ENCODE results near the gene E4F1. TPM values are rescaled to one million over a fixed set of nuclear protein-coding genes. Genes with fewer than 3 reads are reported as not detected.

E4F1 gene
- 10 to 100 TPM; 15.5 to 19.3 TPM for total RNA-seq
- long read RNA-seq, donor 1, partial matches to known transcripts: 3 of 11 reads
- long read RNA-seq, donor 1, other reads (novel, unspliced or antisense): 4 of 11 reads
- long read RNA-seq, donor 2, transcript E4F1-201 (14 exons, 2,573 nt): major isoform, 61 of 127 reads
- long read RNA-seq, donor 2, partial matches to known transcripts: 23 of 127 reads
- long read RNA-seq, donor 2, other reads (novel, unspliced or antisense): 42 of 127 reads

GRCh38 chr16:2223221-2223941, at the start of gene E4F1:
Gene E4F1 (plus strand): TSS chr16:2223591. CDS start chr16:2223614, 23 bp downstream.
- intact Hi-C loops (cut with DNase I): loop anchor here in 1 of 2 donors (10.0 kb wide), 1 partner anchor 51 kb away; no protein-coding TSS in a partner anchor
- peak; percentile 100 for DNase-seq (ENCODE audit: low spot score)

DNA sequence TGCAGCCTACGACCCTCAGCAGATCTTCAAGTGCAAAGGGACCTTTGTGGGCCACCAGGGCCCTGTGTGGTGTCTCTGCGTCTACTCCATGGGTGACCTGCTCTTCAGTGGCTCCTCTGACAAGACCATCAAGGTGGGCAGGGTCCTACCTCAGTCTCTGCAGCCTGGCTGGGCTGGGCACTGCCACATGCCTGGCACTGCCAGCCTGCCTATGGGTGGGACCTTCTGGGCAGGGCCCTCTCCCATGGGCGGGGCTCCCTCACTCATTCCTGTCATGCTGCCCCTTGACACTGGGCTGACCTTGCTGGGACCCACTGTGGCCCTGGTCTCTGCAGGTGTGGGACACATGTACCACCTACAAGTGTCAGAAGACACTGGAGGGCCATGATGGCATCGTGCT, 49.5 kb upstream of the E4F1 start:
- intact Hi-C loops (cut with DNase I): no loop called here
- DNase-seq (ENCODE audit: low spot score): no peak

DNA sequence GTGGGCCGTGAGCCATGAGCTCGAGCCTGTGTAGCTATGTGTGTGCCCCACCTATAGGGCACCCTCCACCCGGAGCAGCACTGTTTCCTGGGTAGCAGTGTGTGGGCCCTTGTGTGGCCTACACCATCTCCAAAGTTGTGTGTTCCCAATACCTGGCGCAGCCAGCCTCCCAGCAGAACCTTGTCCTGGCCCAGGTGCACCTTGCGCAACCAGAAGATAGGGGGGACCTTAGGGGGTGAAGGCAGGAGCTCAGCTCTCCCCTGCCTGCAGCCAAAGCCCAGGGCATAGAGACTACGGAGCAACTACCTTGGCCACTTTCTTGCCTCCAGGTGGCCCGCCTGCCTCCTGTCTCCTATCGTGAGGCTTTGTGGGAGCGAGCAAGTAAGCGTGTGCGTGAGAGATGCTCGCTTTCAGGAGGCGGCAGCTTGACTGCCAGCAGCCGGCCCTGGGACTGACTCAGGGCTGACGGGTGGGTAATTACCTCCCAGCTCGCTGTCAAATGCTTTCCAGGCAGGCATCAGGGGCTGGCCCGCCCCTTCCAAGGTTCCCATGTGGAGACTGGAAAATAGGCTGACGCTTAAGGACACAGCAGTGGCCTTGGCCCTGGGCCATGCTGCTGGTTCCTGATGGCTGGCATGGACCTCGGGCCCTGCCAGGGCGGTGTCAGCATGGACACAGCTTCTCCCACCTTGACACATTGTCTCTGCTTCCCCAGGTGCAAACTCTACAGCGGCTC, 48.8 kb upstream of the E4F1 start:
- intact Hi-C loops (cut with DNase I): no loop called here
- DNase-seq (ENCODE audit: low spot score): no peak

- no peak for DNase-seq (ENCODE audit: low spot score)
- intact Hi-C loops (cut with DNase I): no loop called here
These were observed 47.9 kb upstream of the E4F1 start for GRCh38 chr16:2175454-2175853.

DNA sequence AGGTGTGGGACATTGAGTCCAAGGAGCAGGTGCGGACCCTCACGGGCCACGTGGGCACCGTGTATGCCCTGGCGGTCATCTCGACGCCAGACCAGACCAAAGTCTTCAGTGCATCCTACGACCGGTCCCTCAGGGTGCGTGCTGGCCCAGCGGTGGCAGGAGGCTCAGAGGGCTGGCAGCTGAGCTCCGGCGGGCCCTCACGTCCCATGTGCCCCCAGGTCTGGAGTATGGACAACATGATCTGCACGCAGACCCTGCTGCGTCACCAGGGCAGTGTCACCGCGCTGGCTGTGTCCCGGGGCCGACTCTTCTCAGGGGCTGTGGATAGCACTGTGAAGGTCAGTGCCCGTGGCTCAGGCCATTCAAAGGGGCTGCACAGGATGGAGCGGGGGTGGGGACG, 47.3 kb upstream of the E4F1 start:
- DNase-seq (ENCODE audit: low spot score): no peak
- intact Hi-C loops (cut with DNase I): no loop called here

GRCh38 chr16:2177101-2177500, 46.3 kb upstream of the E4F1 start:
- no peak for DNase-seq (ENCODE audit: low spot score)
- intact Hi-C loops (cut with DNase I): no loop called here

DNA sequence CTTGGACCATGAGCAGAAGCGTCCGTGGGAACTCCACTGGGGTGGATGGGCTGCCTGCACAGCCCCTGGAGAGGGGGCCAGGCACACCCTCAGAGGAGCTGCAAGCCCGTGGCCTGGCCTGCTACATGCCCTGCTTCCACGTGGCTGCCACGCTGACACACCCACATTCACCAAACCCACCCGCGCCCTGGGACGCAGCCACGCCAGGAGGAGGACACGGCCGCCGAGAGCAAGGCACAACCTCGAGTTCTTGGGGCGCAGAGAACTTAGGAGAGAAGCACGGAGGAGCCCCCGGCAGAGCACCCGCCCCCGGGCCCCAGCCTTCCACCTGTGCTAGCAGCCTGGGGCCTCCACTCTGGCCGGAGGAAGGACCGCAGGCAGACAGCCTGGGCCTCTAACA, 45.8 kb upstream of the E4F1 start:
- intact Hi-C loops (cut with DNase I): no loop called here
- DNase-seq (ENCODE audit: low spot score): no peak

- intact Hi-C loops (cut with DNase I): no loop called here
- no peak for DNase-seq (ENCODE audit: low spot score)
These were observed 44.9 kb upstream of the E4F1 start for GRCh38 chr16:2178321-2179106.

- intact Hi-C loops (cut with DNase I): no loop called here
- no peak for DNase-seq (ENCODE audit: low spot score)
These were observed 44.3 kb upstream of the E4F1 start for GRCh38 chr16:2179107-2179501.

DNA sequence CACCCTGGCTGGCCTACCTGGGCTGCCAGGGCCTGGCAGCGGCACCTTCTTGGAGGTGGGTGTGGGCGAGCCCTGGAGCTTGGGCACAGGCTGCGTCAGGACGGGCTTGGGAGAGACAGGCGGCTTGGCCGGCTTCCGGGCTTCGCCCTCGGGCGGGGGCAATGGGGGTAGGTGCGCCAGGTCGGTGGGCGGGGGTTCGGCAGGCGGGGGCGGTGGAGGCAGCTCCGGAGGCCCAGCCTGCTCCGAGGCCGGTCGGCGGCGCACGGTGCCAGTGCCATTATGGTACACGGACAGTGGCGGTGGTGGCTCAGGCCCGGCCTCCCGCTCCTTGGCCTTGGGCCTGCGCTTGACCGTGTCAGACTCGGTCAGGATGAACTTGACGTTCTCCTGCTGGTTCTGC, 43.8 kb upstream of the E4F1 start:
- DNase-seq (ENCODE audit: low spot score): no peak
- intact Hi-C loops (cut with DNase I): no loop called here

DNA sequence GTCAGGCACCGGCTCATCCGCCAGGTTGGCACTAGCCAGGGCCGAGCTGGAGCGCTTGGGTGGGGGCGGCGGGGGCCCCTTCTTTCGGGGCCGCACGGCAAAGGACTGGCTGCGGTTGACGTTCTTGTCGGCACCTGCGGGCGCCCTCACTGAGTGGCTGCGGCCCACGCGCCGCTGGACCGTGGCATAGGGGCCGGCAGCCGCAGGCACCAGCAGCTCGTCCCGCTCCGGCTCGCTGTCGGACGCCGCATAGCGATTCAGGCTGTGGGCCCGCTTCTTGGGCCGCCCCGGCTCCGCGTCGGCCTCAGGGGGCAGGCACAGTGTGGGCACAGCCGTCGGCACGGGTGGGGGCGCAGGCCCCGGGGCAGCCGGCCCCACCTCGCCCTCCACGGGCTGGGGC, 42.9 kb upstream of the E4F1 start:
- DNase-seq (ENCODE audit: low spot score): no peak
- intact Hi-C loops (cut with DNase I): no loop called here

DNA sequence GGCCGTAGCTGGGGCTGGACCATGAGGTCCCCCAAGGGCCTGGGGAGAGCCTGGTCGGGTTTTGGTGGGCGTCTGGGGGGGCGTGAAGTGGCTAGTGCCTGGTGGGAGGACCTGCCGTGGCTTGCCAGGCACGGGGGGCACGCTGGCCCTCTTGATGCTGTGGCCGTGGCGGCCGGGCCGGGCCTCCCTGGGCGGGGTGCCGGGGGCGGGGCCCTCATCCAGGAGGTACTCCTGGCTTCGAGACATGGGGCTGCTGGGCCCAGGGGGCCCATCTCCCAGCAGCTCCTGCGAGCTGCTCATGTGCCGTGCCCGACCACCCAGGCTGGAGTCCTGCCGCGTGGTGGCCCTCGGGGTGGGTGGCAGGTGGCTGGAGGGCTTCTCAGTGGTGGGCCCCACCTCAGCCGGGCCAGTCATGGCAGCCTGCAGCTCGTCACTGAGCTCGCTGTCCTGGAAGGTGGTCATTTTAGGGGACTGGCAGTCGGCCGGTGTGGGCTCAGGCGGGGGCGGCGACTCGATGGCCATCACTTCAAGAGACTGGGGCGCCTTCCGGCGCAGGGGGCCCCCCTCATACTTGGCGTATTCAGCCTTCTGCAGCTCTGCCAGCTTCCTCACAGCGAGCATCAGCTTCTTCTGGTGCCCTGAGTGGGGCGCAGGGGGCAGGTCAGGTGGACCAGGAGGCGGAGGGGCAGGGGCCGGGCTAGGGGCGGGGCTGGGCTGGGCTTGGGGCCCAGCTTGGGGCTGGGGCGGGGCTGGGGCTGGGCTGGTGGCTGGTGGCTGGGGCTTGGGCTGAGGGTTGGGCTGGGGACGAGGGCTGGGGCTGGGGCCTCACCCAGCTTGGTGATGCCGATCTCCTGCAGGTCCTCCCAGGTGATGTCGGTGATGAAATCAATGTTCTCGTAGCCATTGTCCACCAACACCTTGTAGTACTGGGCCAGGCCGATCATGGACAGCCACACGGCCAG, 42.1 kb upstream of the E4F1 start:
- intact Hi-C loops (cut with DNase I): no loop called here
- DNase-seq (ENCODE audit: low spot score): no peak

DNA sequence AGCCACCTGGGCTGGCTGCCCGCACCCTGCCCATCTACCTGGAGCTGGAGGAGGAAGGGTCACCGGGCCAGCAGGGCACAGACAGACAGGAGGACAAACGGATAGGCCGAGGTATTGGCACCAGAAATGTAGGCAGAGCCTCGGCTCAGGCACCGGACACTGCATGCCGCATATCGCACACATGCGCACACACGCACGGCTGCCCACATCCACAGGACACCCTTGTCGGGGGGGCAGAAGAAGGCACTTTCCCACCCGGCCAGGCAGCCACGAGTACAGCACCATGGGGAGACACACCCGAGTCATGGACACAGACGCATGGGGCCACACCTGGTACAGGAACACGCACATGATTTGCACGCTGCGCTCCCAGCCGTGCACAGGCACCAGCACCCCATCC, 41.4 kb upstream of the E4F1 start:
- intact Hi-C loops (cut with DNase I): no loop called here
- no peak for DNase-seq (ENCODE audit: low spot score)

DNA sequence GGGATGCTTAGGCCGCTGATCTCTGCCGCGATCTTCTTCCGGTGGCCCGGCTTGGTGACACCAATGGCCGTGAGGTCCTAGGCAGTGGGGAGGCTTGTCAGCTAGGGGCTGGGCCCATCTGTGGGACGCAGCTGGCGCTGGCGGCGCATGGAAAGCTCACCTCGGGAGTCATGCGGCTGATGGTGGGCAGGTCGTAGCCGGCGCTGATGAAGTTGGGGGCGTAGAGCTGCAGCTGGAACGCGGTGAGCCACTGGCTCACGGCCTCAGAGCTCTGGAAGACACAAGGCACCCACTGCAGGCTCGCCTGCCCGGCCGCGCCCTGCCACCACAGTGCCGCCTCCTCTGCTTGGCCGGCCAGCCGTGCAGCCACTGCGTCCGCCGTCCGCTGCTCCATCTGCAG, 39.7 kb upstream of the E4F1 start:
- intact Hi-C loops (cut with DNase I): no loop called here
- no peak for DNase-seq (ENCODE audit: low spot score)

DNA sequence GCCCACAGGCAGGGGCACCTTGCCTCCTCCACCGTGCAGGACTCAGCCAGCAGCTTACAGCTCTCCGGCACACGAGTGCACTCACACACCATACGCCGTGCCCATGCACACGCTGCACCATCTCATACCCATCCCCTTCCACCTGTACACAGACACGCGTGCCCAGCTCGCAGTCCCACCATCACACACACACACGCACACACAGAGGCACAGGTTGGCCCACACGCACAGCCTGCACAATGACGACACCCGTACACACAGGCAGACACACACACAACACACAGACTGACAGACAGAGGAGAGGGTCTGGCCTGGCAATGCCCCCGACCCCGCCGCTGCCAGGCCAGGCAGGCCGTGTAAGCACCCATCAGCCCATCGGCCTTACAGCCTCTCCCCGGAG, 39.0 kb upstream of the E4F1 start:
- intact Hi-C loops (cut with DNase I): no loop called here
- DNase-seq (ENCODE audit: low spot score): no peak

DNA sequence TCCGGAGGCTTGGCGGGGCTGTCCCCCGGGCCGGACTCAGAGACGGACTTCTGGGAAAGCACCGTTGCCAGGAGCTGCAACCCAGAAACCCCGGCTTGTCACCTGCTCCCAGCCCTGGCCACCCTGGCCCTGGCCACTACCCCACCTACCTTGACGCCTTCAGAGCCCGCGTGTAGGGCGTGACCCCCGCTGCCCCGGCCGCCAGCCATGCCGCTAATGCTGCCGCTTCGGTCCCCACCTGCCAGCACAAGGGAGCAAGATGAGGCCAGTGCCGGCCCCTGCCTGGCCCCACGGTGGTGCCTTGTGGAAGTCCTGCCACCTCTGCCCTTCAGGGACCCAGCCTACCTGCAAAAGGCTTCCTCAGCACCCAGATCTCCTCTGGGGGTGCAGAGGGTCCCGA, 38.4 kb upstream of the E4F1 start:
- intact Hi-C loops (cut with DNase I): no loop called here
- no peak for DNase-seq (ENCODE audit: low spot score)

DNA sequence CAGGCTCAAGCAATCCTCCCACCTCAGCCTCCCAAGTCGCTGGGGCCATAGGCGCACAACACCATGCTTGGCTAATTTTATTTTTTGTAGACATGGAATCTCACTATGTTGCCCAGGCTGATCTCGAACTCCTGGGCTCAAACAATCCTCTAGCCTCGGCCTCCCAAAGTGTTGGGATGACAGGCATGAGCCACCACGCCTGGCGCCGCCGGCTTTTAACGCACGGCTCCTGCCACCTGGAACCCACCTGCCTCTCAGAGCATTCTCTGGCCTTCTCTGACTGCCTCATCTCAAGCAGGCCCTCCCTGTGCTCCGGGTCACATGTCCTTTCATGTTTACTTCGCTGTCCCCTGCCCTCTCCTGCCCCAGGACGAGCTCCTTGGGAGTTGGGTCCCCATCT, 37.3 kb upstream of the E4F1 start:
- intact Hi-C loops (cut with DNase I): no loop called here
- DNase-seq (ENCODE audit: low spot score): no peak

- intact Hi-C loops (cut with DNase I): no loop called here
- no peak for DNase-seq (ENCODE audit: low spot score)
These were observed 36.9 kb upstream of the E4F1 start for GRCh38 chr16:2186505-2186904.

GRCh38 chr16:2187212-2187611, 36.2 kb upstream of the E4F1 start:
- intact Hi-C loops (cut with DNase I): no loop called here
- no peak for DNase-seq (ENCODE audit: low spot score)
